A549 (cell line): Measurements from ENCODE around the gene IGSF9. TPM values are rescaled to one million over a fixed set of nuclear protein-coding genes. Genes with fewer than 3 reads are reported as not detected.

ENCODE experiments used
- ATAC-seq, 2 experiments: fragments of 200-7000 bp in 1 of 2; fragments of >200 bp in 1 of 2; cut with Nextera tagmentation in 1 of 2; cut with Tn5 transposase in 1 of 2; 3 replicates each; pipeline versions ENCODE4 v1.8.0 to v1.9.1; 2018 to 2020; ENCODE audit warnings: mild to moderate bottlenecking in 1 of 2, moderate library complexity in 1 of 2
- CTCF ChIA-PET: fragments of 300-600 bp; sonication (Branson Sonifier 250); formaldehyde crosslinking; extraction: SDS; loops from one replicate; lab custom pipeline; 2021; ENCODE audit warnings: antibody characterized with exemption, inconsistent platforms; lab: Yijun Ruan, JAX
- POLR2A ChIA-PET: fragments of 350-600 bp; formaldehyde crosslinking; extraction: SDS; loops from one replicate; lab custom pipeline; 2021; ENCODE audit warnings: antibody characterized with exemption, inconsistent platforms; lab: Yijun Ruan, JAX
- DNase-seq, 2 experiments: peaks; one replicate each; pipeline versions ENCODE4 v3.0.0 to v3.0.0-alpha.2; 2011 to 2016; ENCODE audit warnings: low read depth in 1 of 2, low spot score in 1 of 2
- FAIRE-seq: peaks from 2 replicates; lab custom pipeline; 2011; peaks lifted over from hg19 to GRCh38; lab: Jason Lieb, UNC
- H3K27ac ChIP-seq, 2 experiments: fragments of >200 bp; sonication (Bioruptor Twin); formaldehyde crosslinking; 3 replicates each; pipeline ENCODE4 v1.5.1; 2016 to 2017
- H3K4me1 ChIP-seq: fragments of >200 bp; sonication (Bioruptor Twin); formaldehyde crosslinking; 3 replicates; pipeline ENCODE4 v1.6.1; 2016
- H3K4me2 ChIP-seq: fragments of >200 bp; sonication (Bioruptor Twin); formaldehyde crosslinking; 3 replicates; pipeline ENCODE4 v1.6.1; 2016
- H3K4me3 ChIP-seq: fragments of >200 bp; sonication (Bioruptor Twin); formaldehyde crosslinking; 3 replicates; pipeline ENCODE4 v1.5.1; 2016
- H3K9me3 ChIP-seq: fragments of >200 bp; sonication (Bioruptor Twin); formaldehyde crosslinking; 3 replicates; pipeline ENCODE4 v1.6.1; 2016
- BHLHE40 ChIP-seq: IDR thresholded peaks from 2 replicates; pipeline ENCODE4 v1.6.1; 2012; ENCODE audit warnings: low read depth, low read length, inconsistent platforms
- CBX2 ChIP-seq: fragments of 200-600 bp; sonication (generic); IDR thresholded peaks from 2 replicates; pipeline ENCODE4 v1.6.1; 2016; ENCODE audit warnings: low read depth, mild to moderate bottlenecking, borderline replicate concordance
- CBX8 ChIP-seq: fragments of 200-600 bp; sonication (generic); IDR thresholded peaks from 2 replicates; pipeline ENCODE4 v1.6.1; 2016
- CEBPB ChIP-seq, 2 experiments: fragments of >200 bp in 1 of 2; sonication (Bioruptor Twin) in 1 of 2; formaldehyde crosslinking in 1 of 2; IDR thresholded peaks; 2 replicates each; pipeline ENCODE4 v1.6.1; 2012 to 2016
- CTCF ChIP-seq: fragments of >200 bp; sonication (Bioruptor Twin); formaldehyde crosslinking; IDR thresholded peaks from 3 replicates; pipeline ENCODE4 v1.5.1; 2016
- E2F6 ChIP-seq: IDR thresholded peaks from 2 replicates; pipeline ENCODE4 v1.6.1; 2012; ENCODE audit warnings: low read depth, borderline replicate concordance
- EHMT2 ChIP-seq: fragments of 200-600 bp; sonication (generic); IDR thresholded peaks from 2 replicates; pipeline ENCODE4 v1.6.1; 2016; ENCODE audit warnings: antibody characterized with exemption, low read depth, mild to moderate bottlenecking, moderate library complexity
- ELK1 ChIP-seq: fragments of 150-350 bp; IDR thresholded peaks from 2 replicates; pipeline ENCODE4 v1.6.1; 2014; ENCODE audit warnings: low read depth, mild to moderate bottlenecking, low read length
- ESRRA ChIP-seq: fragments of 150-350 bp; IDR thresholded peaks from 2 replicates; pipeline ENCODE4 v1.6.1; 2014; ENCODE audit warnings: mild to moderate bottlenecking, low read length, borderline replicate concordance
- HEYL ChIP-seq: fragments of 250-450 bp; sonication (Bioruptor Pico); IDR thresholded peaks from 2 replicates; pipeline ENCODE4 v1.8.0; 2021; ENCODE audit warnings: mild to moderate bottlenecking, moderate library complexity
- HMGXB4 ChIP-seq: fragments of 250-450 bp; sonication (Bioruptor Pico); IDR thresholded peaks from 2 replicates; pipeline ENCODE4 v1.5.0; 2021; ENCODE audit warnings: mild to moderate bottlenecking, moderate library complexity, borderline replicate concordance
- HOXA7 ChIP-seq: fragments of 250-450 bp; sonication (Bioruptor Pico); IDR thresholded peaks from 2 replicates; pipeline ENCODE4 v1.5.0; 2020; ENCODE audit warnings: mild to moderate bottlenecking, moderate library complexity
- HOXB13 ChIP-seq: fragments of 250-450 bp; sonication (Bioruptor Pico); IDR thresholded peaks from 2 replicates; pipeline ENCODE4 v1.5.0; 2020; ENCODE audit warnings: low read depth, mild to moderate bottlenecking, moderate library complexity
- JUNB ChIP-seq: fragments of >200 bp; sonication (Bioruptor Twin); formaldehyde crosslinking; IDR thresholded peaks from 2 replicates; pipeline ENCODE4 v1.6.1; 2016
- KDM1A ChIP-seq: fragments of 200-600 bp; sonication (generic); IDR thresholded peaks from 2 replicates; pipeline ENCODE4 v1.6.1; 2016; ENCODE audit warnings: low read depth, mild to moderate bottlenecking
- MAFK ChIP-seq: fragments of 450-650 bp; IDR thresholded peaks from 2 replicates; pipeline ENCODE4 v1.6.1; 2014; ENCODE audit not compliant: partially characterized antibody
- MAX ChIP-seq: IDR thresholded peaks from 2 replicates; pipeline ENCODE4 v1.6.1; 2012
- MAZ ChIP-seq: fragments of 150-350 bp; IDR thresholded peaks from 2 replicates; pipeline ENCODE4 v1.6.1; 2014; ENCODE audit warnings: antibody characterized with exemption, low read depth, low read length, borderline replicate concordance
- NPAS2 ChIP-seq: fragments of 250-450 bp; sonication (Bioruptor Pico); IDR thresholded peaks from 2 replicates; pipeline ENCODE4 v1.8.0; 2022; ENCODE audit warnings: mild to moderate bottlenecking, moderate library complexity, borderline replicate concordance
- POLR2A ChIP-seq: IDR thresholded peaks from 2 replicates; pipeline ENCODE4 v1.6.1; 2012; ENCODE audit warnings: mild to moderate bottlenecking, low read length
- POLR2AphosphoS2 ChIP-seq: conservative IDR thresholded peaks from 2 replicates; pipeline ENCODE4 v1.6.1; 2012; ENCODE audit warnings: low read length, improper control_type of control experiment, inconsistent platforms
- RARB ChIP-seq: fragments of 250-450 bp; sonication (Bioruptor Pico); IDR thresholded peaks from 2 replicates; pipeline ENCODE4 v1.8.0; 2021; ENCODE audit warnings: mild to moderate bottlenecking, moderate library complexity
- RCOR1 ChIP-seq: fragments of 150-350 bp; IDR thresholded peaks from 2 replicates; pipeline ENCODE4 v1.6.1; 2014; ENCODE audit warnings: antibody characterized with exemption, low read length, low read depth
- RNF2 ChIP-seq: fragments of 200-600 bp; sonication (generic); IDR thresholded peaks from 2 replicates; pipeline ENCODE4 v1.6.1; 2016; ENCODE audit warnings: low read depth, mild to moderate bottlenecking, antibody characterized with exemption, moderate library complexity, borderline replicate concordance
- SMC3 ChIP-seq: fragments of >200 bp; sonication (Bioruptor Twin); formaldehyde crosslinking; IDR thresholded peaks from 3 replicates; pipeline ENCODE4 v1.6.1; 2018; ENCODE audit warnings: inconsistent platforms
- WGBS: methylation state at CpG from one replicate; pipeline ENCODE4 v1.1.6; 2017; ENCODE audit errors: missing lambda C conversion rate; 5-methylcytosine and 5-hydroxymethylcytosine counted together
- polyA plus RNA-seq, 4 experiments: library from polyadenylated mRNA; depleted of rRNA in 3 of 4; stranded (reverse); fragments of >200 nt; fragmentation: RNase III in 1 of 4; extraction: RNeasy Plus Mini Kit Qiagen cat#74134 plus additional on column Dnase treatment in 1 of 4; gene quantifications; 2 replicates in 3 of 4; 3 replicates in 1 of 4; pipeline ENCODE4 v1.2.3, GENCODE V29; 2011 to 2017

Gene IGSF9
- polyA plus RNA-seq, 2 of the 4 experiments (the other 2 are of a cell fraction) = 0.06 to 0.54 TPM

- ChIA-PET CTCF (interaction anchor here (0.8 to 22.4 kb wide), 6 partner anchors 14 to 320 kb away, joined by 4 to 665 read pairs (median 12); partner anchors contain the start of gene IGSF9), POLR2A (no interaction called here)
- ATAC-seq = no peak
- no peak for FAIRE-seq
- Histone ChIP-seq H3K4me2 (no peak overlapping the region), H3K4me3 (no peak overlapping the region), H3K9me3 (no peaks in the 10 kb centered on the region), H3K27ac (no peak overlapping the region)
- DNase-seq = no peak
- 93% methylated on average over 3 of the region's 3 CpGs for WGBS
- TF ChIP-seq CBX8 = no peak
- no peak for TF ChIP-seq CBX2
- no peak for TF ChIP-seq ELK1
- no peak for TF ChIP-seq BHLHE40
- no peak for TF ChIP-seq HMGXB4
- TF ChIP-seq MAX = no peak
- TF ChIP-seq NPAS2 (CRISPR knock-in tag) = no peak
- no peak for TF ChIP-seq RCOR1
- no peak for TF ChIP-seq CTCF
- TF ChIP-seq E2F6 = no peak
- no peak for TF ChIP-seq SMC3
- no peak for TF ChIP-seq EHMT2
- no peak for TF ChIP-seq KDM1A
- no peak for TF ChIP-seq MAFK
- TF ChIP-seq ESRRA = no peak
- no peak for TF ChIP-seq RARB (CRISPR knock-in tag)
- TF ChIP-seq POLR2A = no peak
- no peak for TF ChIP-seq HEYL (CRISPR knock-in tag)
- TF ChIP-seq, all 56 proteins: peak for 0
- H3K4me1 ChIP-seq = peaks cover 7% of the 10 kb centered on the region
Measured at GRCh38 chr1:159931795-159932173, 13.6 kb downstream of the IGSF9 start.

- Histone ChIP-seq H3K4me3 (no peak overlapping the region), H3K4me1 (peaks cover 8% of the 10 kb centered on the region), H3K4me2 (no peak overlapping the region), H3K27ac (no peak overlapping the region), H3K9me3 (no peaks in the 10 kb centered on the region)
- TF ChIP-seq HOXA7 (CRISPR knock-in tag) (no peak), HOXB13 (CRISPR knock-in tag) (no peak), MAFK (no peak), ESRRA (no peak), KDM1A (no peak), CEBPB (IDR thresholded peaks at IDR 0.05) (no peak), RNF2 (no peak), CTCF (no peak), POLR2AphosphoS2 (no peak), MAZ (no peak), JUNB (no peak)
- POLR2A ChIA-PET = no interaction called here
- ATAC-seq (no peak), DNase-seq (no peak), FAIRE-seq (no peak)
- CTCF ChIA-PET = interaction anchor here (0.5 to 22.4 kb wide), 8 partner anchors 10 to 744 kb away, joined by 3 to 665 read pairs (median 6); partner anchors contain the start of gene IGSF9
- WGBS = 80% methylated on average over 13 of the region's 13 CpGs
Measured at GRCh38 chr1:159931101-159931794, 14.2 kb downstream of the IGSF9 start.
